K562 (cell line): ENCODE data around the gene AIMP2. TPM values are rescaled to one million over a fixed set of nuclear protein-coding genes. Genes with fewer than 3 reads are reported as not detected.

ENCODE experiments used
- CCAR2 ChIP-seq: fragments of 200-400 bp; formaldehyde crosslinking; IDR thresholded peaks from 2 replicates; pipeline ENCODE4 v1.6.1; 2017; ENCODE audit warnings: mild to moderate bottlenecking, low read depth, low read length
- EWSR1 ChIP-seq: fragments of 450-650 bp; IDR thresholded peaks from 2 replicates; pipeline ENCODE4 v1.6.1; 2018; ENCODE audit warnings: borderline replicate concordance, mild to moderate bottlenecking, low read depth, moderate library complexity; ENCODE audit not compliant: partially characterized antibody
- KLF16 ChIP-seq: IDR thresholded peaks from 2 replicates; pipeline ENCODE4 v1.6.1; 2016; ENCODE audit warnings: antibody characterized with exemption
- NR2F6 ChIP-seq: fragments of 450-650 bp; formaldehyde crosslinking; IDR thresholded peaks from 2 replicates; pipeline ENCODE4 v1.4.0; 2020; ENCODE audit warnings: mild to moderate bottlenecking
- NR3C1 ChIP-seq: sonication (generic); formaldehyde crosslinking; IDR thresholded peaks from 2 replicates; pipeline ENCODE4 v1.8.1; 2022; ENCODE audit warnings: missing genetic modification reagents
- polyA plus RNA-seq, 8 experiments: library from polyadenylated mRNA; depleted of rRNA in 4 of 8; stranded (reverse) in 5 of 8; unstranded in 3 of 8; fragments of >200 nt; fragmentation: Nextera tagmentation in 2 of 8; fragmentation: Illumina TruSeq in 1 of 8; extraction: Ambion mirVana in 2 of 8; extraction: Trizol in 1 of 8; gene quantifications; 2 replicates each; pipeline versions ENCODE4 v1.2.1 to v1.2.3, GENCODE V29; 2011 to 2014; ENCODE audit warnings: inconsistent platforms in 1 of 8, missing spikeins in 1 of 8
- total RNA-seq, 7 experiments: library from RNA; depleted of rRNA in 6 of 7; stranded (reverse); fragments of >200 nt in 6 of 7; fragmentation: Illumina TruSeq in 2 of 7; extraction: Trizol in 2 of 7; gene quantifications; 2 replicates each; pipeline versions ENCODE4 v1.2.1 to v1.2.3, GENCODE V29; 2011 to 2021; ENCODE audit warnings: low replicate concordance in 1 of 7
- TF ChIP-seq, protein P1 (sequence below): IDR thresholded peaks from 3 replicates; pipeline ENCODE4 v1.6.1; 2011; ENCODE audit warnings: borderline replicate concordance, mild to moderate bottlenecking, moderate library complexity; ENCODE audit not compliant: insufficient read length; ENCODE audit errors: extremely low read depth
- TF ChIP-seq, protein P2 (sequence below): sonication (generic); formaldehyde crosslinking; IDR thresholded peaks from 2 replicates; pipeline ENCODE4 v1.8.0; 2022; ENCODE audit warnings: missing genetic modification reagents, mild to moderate bottlenecking, moderate library complexity, borderline replicate concordance
- TF ChIP-seq, protein P3 (sequence below), 3 experiments: IDR thresholded peaks in 2 of 3; conservative IDR thresholded peaks in 1 of 3; 2 replicates each; pipeline ENCODE4 v1.5.1; 2011 to 2012; ENCODE audit warnings: low read length in 3 of 3, mild to moderate bottlenecking in 3 of 3, control low read depth in 2 of 3, improper control_type of control experiment in 1 of 3, inconsistent platforms in 1 of 3, low read depth in 1 of 3, mixed read lengths in 1 of 3, moderate library complexity in 1 of 3; ENCODE audit not compliant: insufficient read depth in 2 of 3

The AIMP2 gene
- total and polyA plus RNA-seq, 9 of the 15 experiments (the other 6 are each of a cell fraction or from before 2014, with no cell fraction given): 47.5 to 84.9 (median 63.5) TPM

DNA sequence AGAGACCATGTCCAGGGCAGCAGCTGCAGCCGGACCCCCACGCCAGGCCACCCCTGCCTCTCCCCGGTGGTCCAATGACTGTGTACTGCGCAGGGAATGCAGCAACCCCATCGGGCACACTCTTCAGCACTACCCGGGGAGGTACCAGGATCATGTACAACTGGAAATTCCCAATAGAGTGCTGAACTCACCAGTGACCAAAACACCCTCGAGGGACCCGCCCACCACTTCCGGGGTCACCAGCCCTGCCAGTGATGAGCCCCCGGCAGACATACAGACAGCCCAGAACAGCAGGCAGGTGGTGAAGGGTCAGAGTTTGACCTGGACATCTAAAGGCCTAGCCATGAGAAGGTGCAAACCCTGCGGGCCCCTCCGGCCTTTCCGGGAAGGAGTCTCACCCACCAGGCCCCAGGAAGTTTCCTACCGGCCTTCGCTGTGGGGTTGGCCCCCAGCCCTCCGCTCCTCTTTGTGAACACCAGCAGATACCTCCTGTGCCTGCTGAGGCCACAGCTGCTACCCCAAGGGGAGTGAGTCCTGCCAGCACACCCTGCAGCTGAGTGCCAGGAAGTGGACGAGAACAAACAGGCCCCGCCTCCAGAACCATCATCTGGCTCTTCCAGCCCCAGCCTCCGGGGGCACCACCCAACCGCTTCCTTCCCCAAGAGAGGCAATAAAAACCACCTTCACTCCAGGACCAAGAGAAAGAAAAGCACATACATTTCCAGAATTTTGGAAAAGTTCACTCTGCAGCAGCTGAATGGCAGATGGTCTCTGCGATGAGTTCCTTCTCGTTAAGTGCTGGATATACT is 17.1 kb downstream of the AIMP2 start (continued):
- TF ChIP-seq, protein P1, sequence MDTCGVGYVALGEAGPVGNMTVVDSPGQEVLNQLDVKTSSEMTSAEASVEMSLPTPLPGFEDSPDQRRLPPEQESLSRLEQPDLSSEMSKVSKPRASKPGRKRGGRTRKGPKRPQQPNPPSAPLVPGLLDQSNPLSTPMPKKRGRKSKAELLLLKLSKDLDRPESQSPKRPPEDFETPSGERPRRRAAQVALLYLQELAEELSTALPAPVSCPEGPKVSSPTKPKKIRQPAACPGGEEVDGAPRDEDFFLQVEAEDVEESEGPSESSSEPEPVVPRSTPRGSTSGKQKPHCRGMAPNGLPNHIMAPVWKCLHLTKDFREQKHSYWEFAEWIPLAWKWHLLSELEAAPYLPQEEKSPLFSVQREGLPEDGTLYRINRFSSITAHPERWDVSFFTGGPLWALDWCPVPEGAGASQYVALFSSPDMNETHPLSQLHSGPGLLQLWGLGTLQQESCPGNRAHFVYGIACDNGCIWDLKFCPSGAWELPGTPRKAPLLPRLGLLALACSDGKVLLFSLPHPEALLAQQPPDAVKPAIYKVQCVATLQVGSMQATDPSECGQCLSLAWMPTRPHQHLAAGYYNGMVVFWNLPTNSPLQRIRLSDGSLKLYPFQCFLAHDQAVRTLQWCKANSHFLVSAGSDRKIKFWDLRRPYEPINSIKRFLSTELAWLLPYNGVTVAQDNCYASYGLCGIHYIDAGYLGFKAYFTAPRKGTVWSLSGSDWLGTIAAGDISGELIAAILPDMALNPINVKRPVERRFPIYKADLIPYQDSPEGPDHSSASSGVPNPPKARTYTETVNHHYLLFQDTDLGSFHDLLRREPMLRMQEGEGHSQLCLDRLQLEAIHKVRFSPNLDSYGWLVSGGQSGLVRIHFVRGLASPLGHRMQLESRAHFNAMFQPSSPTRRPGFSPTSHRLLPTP: no peak
- TF ChIP-seq NR2F6 (CRISPR knock-in tag) (no peak), KLF16 (no peak), NR3C1 (CRISPR knock-in tag) (no peak), CCAR2 (no peak), EWSR1 (no peak)
- TF ChIP-seq, protein P2, sequence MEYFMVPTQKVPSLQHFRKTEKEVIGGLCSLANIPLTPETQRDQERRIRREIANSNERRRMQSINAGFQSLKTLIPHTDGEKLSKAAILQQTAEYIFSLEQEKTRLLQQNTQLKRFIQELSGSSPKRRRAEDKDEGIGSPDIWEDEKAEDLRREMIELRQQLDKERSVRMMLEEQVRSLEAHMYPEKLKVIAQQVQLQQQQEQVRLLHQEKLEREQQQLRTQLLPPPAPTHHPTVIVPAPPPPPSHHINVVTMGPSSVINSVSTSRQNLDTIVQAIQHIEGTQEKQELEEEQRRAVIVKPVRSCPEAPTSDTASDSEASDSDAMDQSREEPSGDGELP (CRISPR knock-in tag): peak; percentile 66; the same call in 1 of the 2 replicates
- TF ChIP-seq, protein P3, sequence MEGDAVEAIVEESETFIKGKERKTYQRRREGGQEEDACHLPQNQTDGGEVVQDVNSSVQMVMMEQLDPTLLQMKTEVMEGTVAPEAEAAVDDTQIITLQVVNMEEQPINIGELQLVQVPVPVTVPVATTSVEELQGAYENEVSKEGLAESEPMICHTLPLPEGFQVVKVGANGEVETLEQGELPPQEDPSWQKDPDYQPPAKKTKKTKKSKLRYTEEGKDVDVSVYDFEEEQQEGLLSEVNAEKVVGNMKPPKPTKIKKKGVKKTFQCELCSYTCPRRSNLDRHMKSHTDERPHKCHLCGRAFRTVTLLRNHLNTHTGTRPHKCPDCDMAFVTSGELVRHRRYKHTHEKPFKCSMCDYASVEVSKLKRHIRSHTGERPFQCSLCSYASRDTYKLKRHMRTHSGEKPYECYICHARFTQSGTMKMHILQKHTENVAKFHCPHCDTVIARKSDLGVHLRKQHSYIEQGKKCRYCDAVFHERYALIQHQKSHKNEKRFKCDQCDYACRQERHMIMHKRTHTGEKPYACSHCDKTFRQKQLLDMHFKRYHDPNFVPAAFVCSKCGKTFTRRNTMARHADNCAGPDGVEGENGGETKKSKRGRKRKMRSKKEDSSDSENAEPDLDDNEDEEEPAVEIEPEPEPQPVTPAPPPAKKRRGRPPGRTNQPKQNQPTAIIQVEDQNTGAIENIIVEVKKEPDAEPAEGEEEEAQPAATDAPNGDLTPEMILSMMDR (IDR thresholded peaks at IDR 0.05 in 2 of 3, conservative IDR thresholded peaks at IDR 0.05 in 1 of 3; ENCODE audit: insufficient read depth in 2 of 3, low read depth in 1 of 3, low read length in 3 of 3): peak; percentile 46 to 54 (median 51)
